HEK293T (cell line): Measurements from ENCODE around the gene DENND1C.

Experiments
- ARNT ChIP-seq: fragments of 450-650 bp; IDR thresholded peaks from 2 replicates; pipeline ENCODE4 v1.6.1; 2017; ENCODE audit warnings: mild to moderate bottlenecking
- BHLHE40 ChIP-seq: fragments of 450-650 bp; IDR thresholded peaks from 2 replicates; pipeline ENCODE4 v1.6.1; 2016; ENCODE audit warnings: mild to moderate bottlenecking, moderate library complexity, borderline replicate concordance
- CTBP1 ChIP-seq: fragments of 450-650 bp; IDR thresholded peaks from 2 replicates; pipeline ENCODE4 v1.6.1; 2016; ENCODE audit warnings: borderline replicate concordance
- ELF4 ChIP-seq: fragments of 450-650 bp; IDR thresholded peaks from 2 replicates; pipeline ENCODE4 v1.6.1; 2017; ENCODE audit warnings: antibody characterized with exemption
- FOXA1 ChIP-seq: fragments of 450-650 bp; IDR thresholded peaks from 2 replicates; pipeline ENCODE4 v1.6.1; 2016; ENCODE audit warnings: mild to moderate bottlenecking
- HDGF ChIP-seq: fragments of 450-650 bp; IDR thresholded peaks from 2 replicates; pipeline ENCODE4 v1.6.1; 2017; ENCODE audit warnings: antibody characterized with exemption, borderline replicate concordance
- L3MBTL2 ChIP-seq: fragments of 450-650 bp; conservative IDR thresholded peaks from 2 replicates; pipeline ENCODE4 v1.6.1; 2016; ENCODE audit warnings: mild to moderate bottlenecking
- NFRKB ChIP-seq: fragments of 450-650 bp; IDR thresholded peaks from 2 replicates; pipeline ENCODE4 v1.6.1; 2016; ENCODE audit warnings: mild to moderate bottlenecking, moderate library complexity
- PKNOX1 ChIP-seq: fragments of 450-650 bp; IDR thresholded peaks from 2 replicates; pipeline ENCODE4 v1.6.1; 2016
- SP1 ChIP-seq: fragments of 450-650 bp; IDR thresholded peaks from 2 replicates; pipeline ENCODE4 v1.6.1; 2017
- TARDBP ChIP-seq: fragments of 450-650 bp; IDR thresholded peaks from 2 replicates; pipeline ENCODE4 v1.6.1; 2016
- ZNF384 ChIP-seq: fragments of 450-650 bp; IDR thresholded peaks from 2 replicates; pipeline ENCODE4 v1.6.1; 2016

GRCh38 chr19:6484230-6484629 is 2.6 kb upstream of the DENND1C start:
- TF ChIP-seq BHLHE40 = no peak
- no peak for TF ChIP-seq PKNOX1
- no peak for TF ChIP-seq SP1
- TF ChIP-seq L3MBTL2 = no peak
- no peak for TF ChIP-seq NFRKB
- TF ChIP-seq FOXA1 = no peak
- no peak for TF ChIP-seq CTBP1
- no peak for TF ChIP-seq ZNF384
- no peak for TF ChIP-seq TARDBP
- no peak for TF ChIP-seq HDGF
- no peak for TF ChIP-seq ELF4
- TF ChIP-seq ARNT = no peak
